ENCODE measurements around the gene NCK2. TPM values are rescaled to one million over a fixed set of nuclear protein-coding genes. Genes with fewer than 3 reads are reported as not detected.

NCK2 gene
- total and polyA plus RNA-seq, 10 of the 15 experiments (the other 5 are each of a cell fraction or from before 2014, with no cell fraction given) = 1.2 to 30.9 (median 14.1) TPM

GRCh38 chr2:105768176-105768575 is 23.5 kb downstream of the NCK2 start:
- ATAC-seq (no peak), FAIRE-seq (no peak), DNase-seq (ENCODE audit: low read depth, low spot score) (no peak)
- H3K4me2 ChIP-seq (ENCODE audit: control insufficient read depth, insufficient read depth) = no peak overlapping the region
- no peak overlapping the region for H3K27ac ChIP-seq (ENCODE audit: control insufficient read depth, insufficient read depth)
- H3K9ac ChIP-seq (ENCODE audit: control insufficient read depth, insufficient read depth, low read length) = no peak overlapping the region
- SMC1A ChIA-PET (ENCODE audit: uncharacterized antibody, unreplicated experiment) = interaction anchor here (0.9 kb wide), 1 partner anchor 19 kb away, joined by 3 read pairs; no protein-coding TSS in a partner anchor
- H3K27me3 ChIP-seq (replicated peaks in 1 of 2; ENCODE audit: control insufficient read depth in 2 of 2, insufficient read depth in 2 of 2, low read length in 1 of 2) = no peaks in the 10 kb centered on the region
- intact Hi-C loops (cut with micrococcal nuclease; ENCODE audit: unreplicated experiment) = no loop called here
- POLR2A ChIA-PET = interaction anchor here (0.8 to 1.5 kb wide), 2 partner anchors 12 to 21 kb away, joined by 3 read pairs; no protein-coding TSS in a partner anchor
- 97% methylated on average over 6 of the region's 6 CpGs for WGBS (ENCODE audit: insufficient coverage, insufficient replicate concordance, low lambda C conversion rate, missing lambda C conversion rate)
- CTCF ChIA-PET = interaction anchor here (0.6 kb wide), 1 partner anchor 163 kb away, joined by 3 read pairs; no protein-coding TSS in a partner anchor
- TF ChIP-seq NRF1 (conservative IDR thresholded peaks at IDR 0.05; ENCODE audit: low read depth, low read length) (no peak), SUZ12 (IDR thresholded peaks at IDR 0.05; ENCODE audit: unreplicated experiment) (no peak), MTA3 (IDR thresholded peaks at IDR 0.05; ENCODE audit: borderline replicate concordance, low read length) (no peak), SUPT20H (IDR thresholded peaks at IDR 0.05; ENCODE audit: borderline replicate concordance, control insufficient read depth, low read depth, low read length) (no peak), MLLT1 (IDR thresholded peaks at IDR 0.05) (no peak)
- peaks cover 8% of the 10 kb centered on the region for H3K4me1 ChIP-seq (ENCODE audit: control insufficient read depth, insufficient read depth, low read length)
- in situ Hi-C loops (cut with MboI) = no loop called here
- no TSS peak for BruUV-seq (replicated peaks)
- H4K20me1 ChIP-seq (ENCODE audit: control insufficient read depth, insufficient read depth) = no peaks in the 10 kb centered on the region
- no peak overlapping the region for H2AFZ ChIP-seq (ENCODE audit: control insufficient read depth, low read depth, low read length)
- no peak overlapping the region for H3K4me3 ChIP-seq
- H3K9me3 ChIP-seq (replicated peaks; ENCODE audit: control insufficient read depth, insufficient read depth, low read length) = no peaks in the 10 kb centered on the region; the same call in 2 of the 3 replicates
- RAD21 ChIA-PET (ENCODE audit: unreplicated experiment) = interaction anchor here (1.1 kb wide), 1 partner anchor 18 kb away, joined by 3 read pairs; no protein-coding TSS in a partner anchor
- peaks cover 20% of the 10 kb centered on the region for H3K79me2 ChIP-seq (ENCODE audit: control insufficient read depth, insufficient read depth, low read length)
- H3K36me3 ChIP-seq (ENCODE audit: control insufficient read depth in 2 of 2, insufficient read depth in 2 of 2, low read length in 1 of 2) = peaks cover 2 to 4% of the 10 kb centered on the region in 2 experiments; a peak in 2 of 4 replicates

Data from GM12878 (cell line).